HepG2 (cell line): Measurements from ENCODE around the gene MARVELD3. TPM values are rescaled to one million over a fixed set of nuclear protein-coding genes. Genes with fewer than 3 reads are reported as not detected.

Experiments
- CHCHD3 ChIP-seq: sonication (generic); formaldehyde crosslinking; IDR thresholded peaks from 2 replicates; pipeline ENCODE4 v1.8.0; 2022; ENCODE audit warnings: mild to moderate bottlenecking, missing genetic modification reagents, moderate library complexity
- CREB1 ChIP-seq, 2 experiments: fragments of 450-650 bp in 1 of 2; IDR thresholded peaks; 2 replicates each; pipeline ENCODE4 v1.6.1; 2016 to 2017; ENCODE audit warnings: control low read depth in 1 of 2, mild to moderate bottlenecking in 1 of 2, missing compliant biosample characterization in 1 of 2, missing genetic modification characterization in 1 of 2
- EP300 ChIP-seq, 3 experiments: sonication (generic) in 1 of 3; formaldehyde crosslinking in 1 of 3; IDR thresholded peaks; 2 replicates each; pipeline versions ENCODE4 v1.5.1 to v1.6.1; 2011 to 2020; ENCODE audit warnings: low read depth in 2 of 3, low read length in 2 of 3, borderline replicate concordance in 1 of 3, improper control_type of control experiment in 1 of 3, mild to moderate bottlenecking in 1 of 3, missing genetic modification reagents in 1 of 3, moderate library complexity in 1 of 3
- ETV6 ChIP-seq: sonication (generic); formaldehyde crosslinking; conservative IDR thresholded peaks from 2 replicates; pipeline ENCODE4 v1.4.0; 2020; ENCODE audit warnings: missing genetic modification reagents
- KDM5B ChIP-seq: sonication (generic); formaldehyde crosslinking; IDR thresholded peaks from 2 replicates; pipeline ENCODE4 v1.4.0; 2020; ENCODE audit warnings: missing genetic modification reagents, mild to moderate bottlenecking, borderline replicate concordance
- NKX3-1 ChIP-seq: sonication (generic); formaldehyde crosslinking; IDR thresholded peaks from 2 replicates; pipeline ENCODE4 v1.5.0; 2020; ENCODE audit warnings: missing genetic modification reagents
- PAX8 ChIP-seq: sonication (generic); formaldehyde crosslinking; IDR thresholded peaks from 2 replicates; pipeline ENCODE4 v1.8.0; 2022; ENCODE audit warnings: mild to moderate bottlenecking, missing genetic modification reagents, borderline replicate concordance
- SATB2 ChIP-seq: sonication (generic); formaldehyde crosslinking; IDR thresholded peaks from 2 replicates; pipeline ENCODE4 v1.5.0; 2020; ENCODE audit warnings: missing genetic modification reagents
- SIX4 ChIP-seq: sonication (generic); formaldehyde crosslinking; IDR thresholded peaks from 2 replicates; pipeline ENCODE4 v1.4.0; 2020; ENCODE audit warnings: missing genetic modification reagents
- ZNF124 ChIP-seq: sonication (generic); formaldehyde crosslinking; IDR thresholded peaks from 2 replicates; pipeline ENCODE4 v1.4.0; 2020; ENCODE audit warnings: missing genetic modification reagents
- ZNF17 ChIP-seq: sonication (generic); formaldehyde crosslinking; IDR thresholded peaks from 2 replicates; pipeline ENCODE4 v1.5.0; 2020; ENCODE audit warnings: mild to moderate bottlenecking, missing genetic modification reagents
- ZNF558 ChIP-seq: sonication (generic); formaldehyde crosslinking; IDR thresholded peaks from 2 replicates; pipeline ENCODE4 v1.9.0; 2022; ENCODE audit warnings: mild to moderate bottlenecking, missing genetic modification reagents, borderline replicate concordance
- ZNF607 ChIP-seq: sonication (generic); formaldehyde crosslinking; IDR thresholded peaks from 2 replicates; pipeline ENCODE4 v1.5.1; 2020; ENCODE audit warnings: missing genetic modification reagents, mild to moderate bottlenecking, borderline replicate concordance
- ZNF781 ChIP-seq: sonication (generic); formaldehyde crosslinking; IDR thresholded peaks from 2 replicates; pipeline ENCODE4 v1.5.1; 2020; ENCODE audit warnings: borderline replicate concordance, mild to moderate bottlenecking, missing genetic modification reagents; ENCODE audit errors: not compliant biosample characterization
- polyA plus RNA-seq, 8 experiments: library from polyadenylated mRNA; depleted of rRNA in 3 of 8; stranded (reverse) in 7 of 8; unstranded in 1 of 8; fragments of >200 nt; fragmentation: Illumina TruSeq in 4 of 8; extraction: Trizol in 4 of 8; gene quantifications; 2 replicates each; pipeline versions ENCODE4 v1.2.1 to v1.2.3, GENCODE V29; 2011 to 2016; ENCODE audit warnings: low read depth in 4 of 8, missing spikeins in 1 of 8, mixed read lengths in 1 of 8; ENCODE audit not compliant: insufficient read depth in 1 of 8
- total RNA-seq, 5 experiments: library from RNA; depleted of rRNA; stranded (reverse); fragments of >200 nt; fragmentation: Illumina TruSeq; extraction: Trizol; gene quantifications; 2 replicates each; pipeline ENCODE4 v1.2.3, GENCODE V29; 2016; ENCODE audit warnings: low read depth in 1 of 5
- TF ChIP-seq, protein P1 (sequence below): sonication (generic); formaldehyde crosslinking; conservative IDR thresholded peaks from 2 replicates; pipeline ENCODE4 v1.4.0; 2020; ENCODE audit warnings: missing genetic modification reagents
- TF ChIP-seq, protein P2 (sequence below): sonication (generic); formaldehyde crosslinking; IDR thresholded peaks from 2 replicates; pipeline ENCODE4 v1.4.0; 2020; ENCODE audit warnings: missing genetic modification reagents
- TF ChIP-seq, protein P3 (sequence below): sonication (generic); formaldehyde crosslinking; IDR thresholded peaks from 2 replicates; pipeline ENCODE4 v1.8.0; 2022; ENCODE audit warnings: low read depth, missing genetic modification reagents
- TF ChIP-seq, protein P4 (sequence below): sonication (generic); formaldehyde crosslinking; IDR thresholded peaks from 2 replicates; pipeline ENCODE4 v1.4.0; 2020; ENCODE audit warnings: missing genetic modification reagents, mild to moderate bottlenecking, borderline replicate concordance

The MARVELD3 gene
- total and polyA plus RNA-seq, 2 of the 13 experiments (the other 11 are each of a cell fraction or from before 2014, with no cell fraction given) = 4.8 to 5.6 TPM

DNA sequence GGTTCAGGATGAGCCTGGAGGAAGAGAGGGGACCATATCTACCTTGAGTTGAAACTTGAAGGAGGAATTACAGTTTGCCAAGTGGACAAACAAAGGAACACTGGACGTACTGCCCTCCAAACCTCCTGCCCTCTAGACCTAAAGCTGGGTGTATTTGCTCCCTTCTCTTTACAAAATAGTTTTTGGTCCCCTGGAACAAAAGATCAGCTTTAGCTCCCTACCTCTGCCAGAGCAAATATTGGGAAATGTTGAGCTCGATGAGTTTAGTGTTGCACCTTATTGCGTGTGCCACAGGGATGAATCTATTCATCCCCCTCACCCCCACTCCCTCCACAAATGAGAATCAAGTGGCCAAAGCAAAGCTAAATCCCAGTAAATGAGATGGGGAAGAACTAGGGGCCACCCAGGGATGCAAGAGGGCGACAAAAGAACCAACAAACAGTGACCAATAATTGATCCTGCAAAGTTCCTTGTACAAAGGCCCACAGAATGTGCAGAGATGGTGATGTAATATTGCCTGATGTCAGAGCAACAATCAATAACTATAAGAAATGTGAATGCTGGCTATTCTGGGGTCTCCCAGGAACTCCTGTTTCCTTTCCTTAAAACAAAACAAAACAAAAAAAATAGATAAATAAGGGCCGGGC, 31.9 kb upstream of the MARVELD3 start (continued):
- TF ChIP-seq, protein P1, sequence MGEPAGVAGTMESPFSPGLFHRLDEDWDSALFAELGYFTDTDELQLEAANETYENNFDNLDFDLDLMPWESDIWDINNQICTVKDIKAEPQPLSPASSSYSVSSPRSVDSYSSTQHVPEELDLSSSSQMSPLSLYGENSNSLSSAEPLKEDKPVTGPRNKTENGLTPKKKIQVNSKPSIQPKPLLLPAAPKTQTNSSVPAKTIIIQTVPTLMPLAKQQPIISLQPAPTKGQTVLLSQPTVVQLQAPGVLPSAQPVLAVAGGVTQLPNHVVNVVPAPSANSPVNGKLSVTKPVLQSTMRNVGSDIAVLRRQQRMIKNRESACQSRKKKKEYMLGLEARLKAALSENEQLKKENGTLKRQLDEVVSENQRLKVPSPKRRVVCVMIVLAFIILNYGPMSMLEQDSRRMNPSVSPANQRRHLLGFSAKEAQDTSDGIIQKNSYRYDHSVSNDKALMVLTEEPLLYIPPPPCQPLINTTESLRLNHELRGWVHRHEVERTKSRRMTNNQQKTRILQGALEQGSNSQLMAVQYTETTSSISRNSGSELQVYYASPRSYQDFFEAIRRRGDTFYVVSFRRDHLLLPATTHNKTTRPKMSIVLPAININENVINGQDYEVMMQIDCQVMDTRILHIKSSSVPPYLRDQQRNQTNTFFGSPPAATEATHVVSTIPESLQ = no peak; the same call in 1 of the 2 replicates
- TF ChIP-seq SATB2 (CRISPR knock-in tag) = no peak
- no peak for TF ChIP-seq KDM5B (CRISPR knock-in tag)
- peak; percentile 45; the same call in 1 of the 2 replicates for TF ChIP-seq CREB1 (IDR thresholded peaks at IDR 0.05)
- TF ChIP-seq CREB1 (CRISPR knock-in tag; IDR thresholded peaks at IDR 0.05) = peak; percentile 62
- no peak for TF ChIP-seq NKX3-1
- TF ChIP-seq EP300 (IDR thresholded peaks at IDR 0.05; ENCODE audit: low read depth in 2 of 2, low read length in 2 of 2) = peak in 1 of 2 experiments; percentile 92; a peak in 2 of 4 replicates
- peak; percentile 92 for TF ChIP-seq EP300 (CRISPR knock-in tag; IDR thresholded peaks at IDR 0.05; ENCODE audit: borderline replicate concordance)
- no peak for TF ChIP-seq ETV6 (CRISPR knock-in tag)
- TF ChIP-seq ZNF781 (CRISPR knock-in tag) = no peak
- TF ChIP-seq ZNF607 = no peak
- TF ChIP-seq ZNF124 = peak; percentile 54; the same call in 1 of the 2 replicates
- no peak for TF ChIP-seq ZNF558 (CRISPR knock-in tag)
- no peak for TF ChIP-seq PAX8 (CRISPR knock-in tag)
- TF ChIP-seq SIX4 = peak; percentile 81; the same call in 1 of the 2 replicates
- TF ChIP-seq, protein P2, sequence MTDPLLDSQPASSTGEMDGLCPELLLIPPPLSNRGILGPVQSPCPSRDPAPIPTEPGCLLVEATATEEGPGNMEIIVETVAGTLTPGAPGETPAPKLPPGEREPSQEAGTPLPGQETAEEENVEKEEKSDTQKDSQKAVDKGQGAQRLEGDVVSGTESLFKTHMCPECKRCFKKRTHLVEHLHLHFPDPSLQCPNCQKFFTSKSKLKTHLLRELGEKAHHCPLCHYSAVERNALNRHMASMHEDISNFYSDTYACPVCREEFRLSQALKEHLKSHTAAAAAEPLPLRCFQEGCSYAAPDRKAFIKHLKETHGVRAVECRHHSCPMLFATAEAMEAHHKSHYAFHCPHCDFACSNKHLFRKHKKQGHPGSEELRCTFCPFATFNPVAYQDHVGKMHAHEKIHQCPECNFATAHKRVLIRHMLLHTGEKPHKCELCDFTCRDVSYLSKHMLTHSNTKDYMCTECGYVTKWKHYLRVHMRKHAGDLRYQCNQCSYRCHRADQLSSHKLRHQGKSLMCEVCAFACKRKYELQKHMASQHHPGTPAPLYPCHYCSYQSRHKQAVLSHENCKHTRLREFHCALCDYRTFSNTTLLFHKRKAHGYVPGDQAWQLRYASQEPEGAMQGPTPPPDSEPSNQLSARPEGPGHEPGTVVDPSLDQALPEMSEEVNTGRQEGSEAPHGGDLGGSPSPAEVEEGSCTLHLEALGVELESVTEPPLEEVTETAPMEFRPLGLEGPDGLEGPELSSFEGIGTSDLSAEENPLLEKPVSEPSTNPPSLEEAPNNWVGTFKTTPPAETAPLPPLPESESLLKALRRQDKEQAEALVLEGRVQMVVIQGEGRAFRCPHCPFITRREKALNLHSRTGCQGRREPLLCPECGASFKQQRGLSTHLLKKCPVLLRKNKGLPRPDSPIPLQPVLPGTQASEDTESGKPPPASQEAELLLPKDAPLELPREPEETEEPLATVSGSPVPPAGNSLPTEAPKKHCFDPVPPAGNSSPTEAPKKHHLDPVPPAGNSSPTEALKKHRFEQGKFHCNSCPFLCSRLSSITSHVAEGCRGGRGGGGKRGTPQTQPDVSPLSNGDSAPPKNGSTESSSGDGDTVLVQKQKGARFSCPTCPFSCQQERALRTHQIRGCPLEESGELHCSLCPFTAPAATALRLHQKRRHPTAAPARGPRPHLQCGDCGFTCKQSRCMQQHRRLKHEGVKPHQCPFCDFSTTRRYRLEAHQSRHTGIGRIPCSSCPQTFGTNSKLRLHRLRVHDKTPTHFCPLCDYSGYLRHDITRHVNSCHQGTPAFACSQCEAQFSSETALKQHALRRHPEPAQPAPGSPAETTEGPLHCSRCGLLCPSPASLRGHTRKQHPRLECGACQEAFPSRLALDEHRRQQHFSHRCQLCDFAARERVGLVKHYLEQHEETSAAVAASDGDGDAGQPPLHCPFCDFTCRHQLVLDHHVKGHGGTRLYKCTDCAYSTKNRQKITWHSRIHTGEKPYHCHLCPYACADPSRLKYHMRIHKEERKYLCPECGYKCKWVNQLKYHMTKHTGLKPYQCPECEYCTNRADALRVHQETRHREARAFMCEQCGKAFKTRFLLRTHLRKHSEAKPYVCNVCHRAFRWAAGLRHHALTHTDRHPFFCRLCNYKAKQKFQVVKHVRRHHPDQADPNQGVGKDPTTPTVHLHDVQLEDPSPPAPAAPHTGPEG (CRISPR knock-in tag) = no peak
- TF ChIP-seq, protein P3, sequence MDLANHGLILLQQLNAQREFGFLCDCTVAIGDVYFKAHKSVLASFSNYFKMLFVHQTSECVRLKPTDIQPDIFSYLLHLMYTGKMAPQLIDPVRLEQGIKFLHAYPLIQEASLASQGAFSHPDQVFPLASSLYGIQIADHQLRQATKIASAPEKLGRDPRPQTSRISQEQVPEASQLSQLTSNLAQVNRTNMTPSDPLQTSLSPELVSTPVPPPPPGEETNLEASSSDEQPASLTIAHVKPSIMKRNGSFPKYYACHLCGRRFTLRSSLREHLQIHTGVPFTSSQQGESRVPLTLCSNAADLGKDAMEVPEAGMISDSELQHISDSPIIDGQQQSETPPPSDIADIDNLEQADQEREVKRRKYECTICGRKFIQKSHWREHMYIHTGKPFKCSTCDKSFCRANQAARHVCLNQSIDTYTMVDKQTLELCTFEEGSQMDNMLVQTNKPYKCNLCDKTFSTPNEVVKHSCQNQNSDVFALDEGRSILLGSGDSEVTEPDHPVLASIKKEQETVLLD = no peak
- no peak for TF ChIP-seq ZNF17 (CRISPR knock-in tag)
- no peak for TF ChIP-seq CHCHD3 (CRISPR knock-in tag)
- TF ChIP-seq, protein P4, sequence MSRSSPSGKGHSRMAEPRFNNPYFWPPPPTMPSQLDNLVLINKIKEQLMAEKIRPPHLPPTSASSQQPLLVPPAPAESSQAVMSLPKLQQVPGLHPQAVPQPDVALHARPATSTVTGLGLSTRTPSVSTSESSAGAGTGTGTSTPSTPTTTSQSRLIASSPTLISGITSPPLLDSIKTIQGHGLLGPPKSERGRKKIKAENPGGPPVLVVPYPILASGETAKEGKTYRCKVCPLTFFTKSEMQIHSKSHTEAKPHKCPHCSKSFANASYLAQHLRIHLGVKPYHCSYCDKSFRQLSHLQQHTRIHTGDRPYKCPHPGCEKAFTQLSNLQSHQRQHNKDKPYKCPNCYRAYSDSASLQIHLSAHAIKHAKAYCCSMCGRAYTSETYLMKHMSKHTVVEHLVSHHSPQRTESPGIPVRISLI (CRISPR knock-in tag) = peak; percentile 85
